K562 (cell line): ENCODE measurements around the gene CTCF. TPM values are rescaled to one million over a fixed set of nuclear protein-coding genes. Genes with fewer than 3 reads are reported as not detected.

Experiments used
- FOXA3 ChIP-seq, 2 experiments: fragments of 450-650 bp in 1 of 2; sonication (generic) in 1 of 2; formaldehyde crosslinking; IDR thresholded peaks in 1 of 2; conservative IDR thresholded peaks in 1 of 2; 2 replicates each; pipeline versions ENCODE4 v1.4.0 to v1.8.0; 2020 to 2022; ENCODE audit warnings: mild to moderate bottlenecking in 2 of 2, missing genetic modification reagents in 1 of 2
- GABPA ChIP-seq: fragments of 200-800 bp; sonication (Bioruptor generic); conservative IDR thresholded peaks from 2 replicates; pipeline ENCODE4 v1.6.1; 2016; ENCODE audit warnings: low read depth, missing genetic modification characterization, missing compliant biosample characterization
- HMGXB4 ChIP-seq: sonication (generic); formaldehyde crosslinking; IDR thresholded peaks from 2 replicates; pipeline ENCODE4 v1.8.1; 2023; ENCODE audit warnings: mild to moderate bottlenecking, missing genetic modification reagents
- NFE2L1 ChIP-seq: fragments of 450-650 bp; IDR thresholded peaks from 2 replicates; pipeline ENCODE4 v1.6.1; 2016; ENCODE audit warnings: missing genetic modification characterization, low read depth, mild to moderate bottlenecking, missing compliant biosample characterization, moderate library complexity, borderline replicate concordance
- NFRKB ChIP-seq: fragments of 450-650 bp; IDR thresholded peaks from 2 replicates; pipeline ENCODE4 v1.6.1; 2016; ENCODE audit warnings: low read depth
- REST ChIP-seq, 2 experiments: fragments of 450-650 bp; formaldehyde crosslinking in 1 of 2; IDR thresholded peaks; 2 replicates each; pipeline versions ENCODE4 v1.4.0 to v1.6.1; 2014 to 2020; ENCODE audit warnings: mild to moderate bottlenecking in 2 of 2, borderline replicate concordance in 1 of 2, low read depth in 1 of 2
- TBL1XR1 ChIP-seq, 2 experiments: IDR thresholded peaks; 2 replicates each; pipeline ENCODE4 v1.6.1; 2012; ENCODE audit warnings: improper control_type of control experiment in 2 of 2, low read length in 2 of 2, mild to moderate bottlenecking in 1 of 2
- TRIM24 ChIP-seq, 2 experiments: fragments of 450-650 bp; IDR thresholded peaks; 2 replicates each; pipeline ENCODE4 v1.6.1; 2016
- ZNF175 ChIP-seq: fragments of 200-800 bp; sonication (Bioruptor generic); IDR thresholded peaks from 2 replicates; pipeline ENCODE4 v1.6.1; 2016; ENCODE audit warnings: low read depth, mild to moderate bottlenecking, missing genetic modification characterization, missing compliant biosample characterization
- ZNF511 ChIP-seq: sonication (generic); formaldehyde crosslinking; IDR thresholded peaks from 2 replicates; pipeline ENCODE4 v1.8.0; 2022; ENCODE audit warnings: mild to moderate bottlenecking, missing genetic modification reagents
- ZNF592 ChIP-seq: fragments of 450-650 bp; IDR thresholded peaks from 2 replicates; pipeline ENCODE4 v1.6.1; 2017; ENCODE audit warnings: antibody characterized with exemption, mild to moderate bottlenecking
- polyA plus RNA-seq, 8 experiments: library from polyadenylated mRNA; depleted of rRNA in 4 of 8; stranded (reverse) in 5 of 8; unstranded in 3 of 8; fragments of >200 nt; fragmentation: Nextera tagmentation in 2 of 8; fragmentation: Illumina TruSeq in 1 of 8; extraction: Ambion mirVana in 2 of 8; extraction: Trizol in 1 of 8; gene quantifications; 2 replicates each; pipeline versions ENCODE4 v1.2.1 to v1.2.3, GENCODE V29; 2011 to 2014; ENCODE audit warnings: inconsistent platforms in 1 of 8, missing spikeins in 1 of 8
- total RNA-seq, 7 experiments: library from RNA; depleted of rRNA in 6 of 7; stranded (reverse); fragments of >200 nt in 6 of 7; fragmentation: Illumina TruSeq in 2 of 7; extraction: Trizol in 2 of 7; gene quantifications; 2 replicates each; pipeline versions ENCODE4 v1.2.1 to v1.2.3, GENCODE V29; 2011 to 2021; ENCODE audit warnings: low replicate concordance in 1 of 7

CTCF gene
- total and polyA plus RNA-seq, 9 of the 15 experiments (the other 6 are each of a cell fraction or from before 2014, with no cell fraction given): 7.8 to 49.2 (median 33.9) TPM

- TF ChIP-seq TBL1XR1 (IDR thresholded peaks at IDR 0.05; ENCODE audit: low read length in 2 of 2) (no peak), GABPA (tag) (no peak), FOXA3 (CRISPR knock-in tag; conservative IDR thresholded peaks at IDR 0.05 in 1 of 2, IDR thresholded peaks at IDR 0.05 in 1 of 2) (0 out of 4 replicates have a peak, but pooled peaks of 1 of the 2 experiments have one; percentile 38), REST (IDR thresholded peaks at IDR 0.05; ENCODE audit: borderline replicate concordance) (0 out of 2 replicates have a peak, but pooled peaks have one; percentile 3), REST (CRISPR knock-in tag; IDR thresholded peaks at IDR 0.05; ENCODE audit: low read depth) (no peak), ZNF175 (CRISPR knock-in tag) (no peak), NFRKB (0 out of 2 replicates have a peak, but pooled peaks have one; percentile 24), ZNF592 (no peak), ZNF511 (CRISPR knock-in tag) (no peak), TRIM24 (IDR thresholded peaks at IDR 0.05) (no peak), HMGXB4 (no peak), NFE2L1 (tag) (no peak)
These were observed 1.6 kb downstream of the CTCF start (continued) for GRCh38 chr16:67563708-67564468.
